HFFc6 (cell line): ENCODE data around the gene RTRAF. TPM values are rescaled to one million over a fixed set of nuclear protein-coding genes. Genes with fewer than 3 reads are reported as not detected.
A peak's percentile ranks its signal among the peaks of the same experiment; 100 is the strongest.

ENCODE experiments used
- DNase-seq: peaks from one replicate; pipeline ENCODE4 v3.0.0-alpha.2; 2018
- H3K27ac Mint-ChIP-seq: 2 replicates; pipeline ENCODE4 v1.8.0; 2020; ENCODE audit warnings: mild to moderate bottlenecking, mixed read lengths
- H3K27me3 Mint-ChIP-seq: 2 replicates; pipeline ENCODE4 v1.8.0; 2021; ENCODE audit warnings: mild to moderate bottlenecking, moderate library complexity, mixed read lengths; ENCODE audit not compliant: insufficient read depth
- H3K36me3 Mint-ChIP-seq: 2 replicates; pipeline ENCODE4 v1.8.0; 2021; ENCODE audit warnings: low read depth, mixed read lengths
- H3K4me1 Mint-ChIP-seq: 2 replicates; pipeline ENCODE4 v1.8.0; 2020; ENCODE audit warnings: low read depth, mixed read lengths
- H3K4me3 Mint-ChIP-seq: 2 replicates; pipeline ENCODE4 v1.8.0; 2020; ENCODE audit warnings: mild to moderate bottlenecking, moderate library complexity, mixed read lengths
- H3K9me3 Mint-ChIP-seq: 2 replicates; pipeline ENCODE4 v1.8.0; 2020; ENCODE audit warnings: mild to moderate bottlenecking, mixed read lengths
- CTCF ChIP-seq: fragments of 200-600 bp; sonication (generic); IDR thresholded peaks from 2 replicates; pipeline ENCODE4 v1.5.0; 2021; ENCODE audit warnings: antibody characterized with exemption, mild to moderate bottlenecking
- total RNA-seq, 6 experiments: library from RNA; stranded (reverse); fragmentation: NEBNext Ultra II Directional; extraction: Animal tissue kit (Norgen Biotek cat#: 25700); gene quantifications; 2 replicates in 1 of 6; 3 replicates in 5 of 6; pipeline ENCODE4 v1.2.3, GENCODE V29; 2021

RTRAF gene
- total RNA-seq, 6 experiments from 2014 or later, result 161 to 181 (median 179) TPM

- Mint-ChIP-seq H3K36me3 (no peaks in the 10 kb centered on the region), H3K4me3 (no peak overlapping the region), H3K9me3 (no peaks in the 10 kb centered on the region), H3K27me3 (peaks cover 16% of the 10 kb centered on the region), H3K4me1 (no peaks in the 10 kb centered on the region), H3K27ac (no peak overlapping the region)
- no peak for DNase-seq
- TF ChIP-seq CTCF, result no peak
Observed at GRCh38 chr14:51977075-51977474, 12.3 kb upstream of the RTRAF start.

GRCh38 chr14:51978681-51979085 lies 10.7 kb upstream of the RTRAF start:
- Mint-ChIP-seq H3K4me3 (no peak overlapping the region), H3K27ac (no peak overlapping the region), H3K36me3 (no peaks in the 10 kb centered on the region), H3K27me3 (peaks cover 22% of the 10 kb centered on the region), H3K9me3 (no peaks in the 10 kb centered on the region; the same call in 1 of the 2 replicates), H3K4me1 (no peaks in the 10 kb centered on the region)
- TF ChIP-seq CTCF, result no peak
- DNase-seq, result no peak

GRCh38 chr14:51979088-51979709 lies 10.1 kb upstream of the RTRAF start:
- Mint-ChIP-seq H3K4me1 (no peaks in the 10 kb centered on the region), H3K9me3 (no peaks in the 10 kb centered on the region; the same call in 1 of the 2 replicates), H3K36me3 (no peaks in the 10 kb centered on the region), H3K27ac (no peak overlapping the region), H3K27me3 (peaks cover 22% of the 10 kb centered on the region), H3K4me3 (no peak overlapping the region)
- TF ChIP-seq CTCF, result peak; percentile 98
- peak; percentile 66 for DNase-seq

GRCh38 chr14:51981218-51981854 lies 8.0 kb upstream of the RTRAF start:
- no peaks in the 10 kb centered on the region for H3K4me1 Mint-ChIP-seq
- H3K4me3 Mint-ChIP-seq, result no peak overlapping the region
- H3K27ac Mint-ChIP-seq, result no peak overlapping the region
- peaks cover 30% of the 10 kb centered on the region for H3K27me3 Mint-ChIP-seq
- H3K36me3 Mint-ChIP-seq, result no peaks in the 10 kb centered on the region
- H3K9me3 Mint-ChIP-seq, result no peaks in the 10 kb centered on the region; the same call in 1 of the 2 replicates
- no peak for DNase-seq
- no peak for TF ChIP-seq CTCF

- Mint-ChIP-seq H3K27me3 (peaks cover 20% of the 10 kb centered on the region), H3K9me3 (no peaks in the 10 kb centered on the region; the same call in 1 of the 2 replicates), H3K4me3 (0 out of 2 replicates have a peak overlapping the region, but pooled peaks have one; percentile 96), H3K27ac (no peak overlapping the region), H3K4me1 (peaks cover 24% of the 10 kb centered on the region), H3K36me3 (no peaks in the 10 kb centered on the region)
- no peak for TF ChIP-seq CTCF
- no peak for DNase-seq
Observed at GRCh38 chr14:51988221-51988620, 1.1 kb upstream of the RTRAF start.
